Ascending aorta (tissue), 2 donors: ENCODE data around the gene PTPN23. TPM values are rescaled to one million over a fixed set of nuclear protein-coding genes. Genes with fewer than 3 reads are reported as not detected.

Experiments used
- DNase-seq, 2 donors: peaks; one replicate each; pipeline ENCODE4 v3.0.0-alpha.2; 2019; ENCODE audit warnings: low spot score in 2 of 2
- H3K27ac ChIP-seq, 2 donors: fragments of 200-600 bp; sonication (generic); one replicate each; pipeline ENCODE4 v1.5.1; 2016 to 2017; ENCODE audit warnings: mild to moderate bottlenecking in 1 of 2
- H3K27me3 ChIP-seq: fragments of 200-600 bp; sonication (generic); one replicate; pipeline ENCODE4 v1.5.1; 2017
- H3K36me3 ChIP-seq, 2 donors: fragments of 200-600 bp; sonication (generic); one replicate each; pipeline ENCODE4 v1.5.1; 2016
- H3K4me1 ChIP-seq, 2 donors: fragments of 200-600 bp; sonication (generic); one replicate each; pipeline ENCODE4 v1.5.1; 2016 to 2017; ENCODE audit warnings: mild to moderate bottlenecking in 1 of 2
- H3K4me3 ChIP-seq, 2 donors: fragments of 200-600 bp; sonication (generic); one replicate each; pipeline ENCODE4 v1.5.1; 2016 to 2017; ENCODE audit warnings: mild to moderate bottlenecking in 1 of 2
- H3K9me3 ChIP-seq, 2 donors: fragments of 200-600 bp; sonication (generic); one replicate each; pipeline ENCODE4 v1.5.1; 2016
- intact Hi-C: fragments of 100-400 bp; cut with DNase I; formaldehyde crosslinking; loops from one replicate; pipeline ENCODE4 v1.15.1; 2023
- total RNA-seq: library from RNA; depleted of rRNA; stranded (reverse); fragments of >200 nt; gene quantifications from one replicate; pipeline ENCODE4 v1.1.0, GENCODE V29; 2016
- TF ChIP-seq, protein P1 (sequence below), 3 experiments: fragments of 200-600 bp in 2 of 3; fragments of 450-650 bp in 1 of 3; sonication (generic) in 2 of 3; IDR thresholded peaks; one replicate each; pipeline ENCODE4 v1.5.1; 2016 to 2019; ENCODE audit warnings: antibody characterized with exemption in 3 of 3, mild to moderate bottlenecking in 1 of 3, moderate library complexity in 1 of 3

The PTPN23 gene
- total RNA-seq, 1 donor from 2014 or later = 35.2 TPM

DNA sequence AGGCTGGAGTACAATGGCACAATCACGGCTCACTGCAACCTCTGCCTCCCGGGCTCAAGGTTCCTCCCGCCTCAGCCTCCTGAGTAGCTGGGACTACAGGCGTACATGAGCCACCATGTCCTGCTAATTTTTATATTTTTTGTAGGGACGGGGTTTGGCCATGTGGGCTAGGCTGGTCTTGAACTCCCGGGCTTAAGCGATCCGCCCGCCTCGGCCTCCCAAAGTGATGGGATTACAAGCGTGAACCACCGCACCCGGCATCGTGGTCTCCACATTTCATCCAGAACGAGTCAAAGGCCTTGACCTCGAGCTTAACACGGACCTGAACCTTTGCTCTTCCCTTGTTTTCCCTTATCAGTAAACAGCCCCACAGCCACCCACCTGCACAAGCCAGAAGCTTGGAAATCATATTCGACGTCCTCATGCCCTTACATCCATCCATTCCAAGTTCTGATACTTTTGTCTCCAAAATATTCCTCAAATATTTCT lies 1.4 kb upstream of the PTPN23 start:
- Histone ChIP-seq H3K27ac (no peak overlapping the region), H3K4me3 (peak overlapping the region; percentile 79 to 93), H3K4me1 (peaks cover 3 to 26% of the 10 kb centered on the region in 2 donors), H3K36me3 (no peaks in the 10 kb centered on the region), H3K9me3 (no peaks in the 10 kb centered on the region), H3K27me3 (no peaks in the 10 kb centered on the region)
- intact Hi-C loops = no loop called here
- DNase-seq = no peak
- TF ChIP-seq, protein P1, sequence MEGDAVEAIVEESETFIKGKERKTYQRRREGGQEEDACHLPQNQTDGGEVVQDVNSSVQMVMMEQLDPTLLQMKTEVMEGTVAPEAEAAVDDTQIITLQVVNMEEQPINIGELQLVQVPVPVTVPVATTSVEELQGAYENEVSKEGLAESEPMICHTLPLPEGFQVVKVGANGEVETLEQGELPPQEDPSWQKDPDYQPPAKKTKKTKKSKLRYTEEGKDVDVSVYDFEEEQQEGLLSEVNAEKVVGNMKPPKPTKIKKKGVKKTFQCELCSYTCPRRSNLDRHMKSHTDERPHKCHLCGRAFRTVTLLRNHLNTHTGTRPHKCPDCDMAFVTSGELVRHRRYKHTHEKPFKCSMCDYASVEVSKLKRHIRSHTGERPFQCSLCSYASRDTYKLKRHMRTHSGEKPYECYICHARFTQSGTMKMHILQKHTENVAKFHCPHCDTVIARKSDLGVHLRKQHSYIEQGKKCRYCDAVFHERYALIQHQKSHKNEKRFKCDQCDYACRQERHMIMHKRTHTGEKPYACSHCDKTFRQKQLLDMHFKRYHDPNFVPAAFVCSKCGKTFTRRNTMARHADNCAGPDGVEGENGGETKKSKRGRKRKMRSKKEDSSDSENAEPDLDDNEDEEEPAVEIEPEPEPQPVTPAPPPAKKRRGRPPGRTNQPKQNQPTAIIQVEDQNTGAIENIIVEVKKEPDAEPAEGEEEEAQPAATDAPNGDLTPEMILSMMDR (IDR thresholded peaks at IDR 0.05) = no peak

DNA sequence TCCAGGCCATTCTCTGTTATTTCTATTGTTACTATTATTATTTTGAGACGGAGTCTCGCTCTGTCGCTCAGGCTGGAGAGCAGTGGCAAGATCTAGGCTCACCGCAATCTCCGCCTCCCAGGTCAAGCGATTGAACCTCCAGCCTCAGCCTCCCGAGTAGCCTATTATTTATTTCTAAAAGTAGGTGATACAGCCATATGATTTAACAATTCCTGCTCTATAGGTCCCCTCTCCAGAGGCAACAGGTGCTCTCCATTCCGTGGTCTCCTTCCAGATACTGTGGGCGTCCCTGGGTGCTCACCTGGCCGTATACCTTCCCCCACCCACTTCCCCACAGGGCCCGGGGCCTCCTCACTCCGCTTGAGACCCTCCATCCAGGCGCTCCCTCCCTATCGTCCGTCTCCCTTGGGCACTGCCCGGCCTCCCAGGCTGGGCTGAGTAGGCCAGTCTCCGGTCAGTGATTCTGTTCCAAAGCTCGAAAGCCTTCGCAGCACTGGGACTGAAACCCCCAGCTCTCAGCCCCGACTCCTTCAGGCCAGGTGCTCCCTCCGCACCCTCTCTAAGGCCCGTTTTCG lies 708 bp upstream of the PTPN23 start:
- Histone ChIP-seq H3K4me3 (peak overlapping the region; percentile 79 to 93), H3K27ac (peak overlapping the region; percentile 95 to 97), H3K9me3 (no peaks in the 10 kb centered on the region), H3K4me1 (peaks cover 3 to 26% of the 10 kb centered on the region in 2 donors), H3K27me3 (no peaks in the 10 kb centered on the region), H3K36me3 (no peaks in the 10 kb centered on the region)
- DNase-seq = no peak
- intact Hi-C loops = loop anchor here (2.0 to 5.0 kb wide), 4 partner anchors 97 to 402 kb away; partner anchors contain the start of genes KIF9, KLHL18, SCAP and SETD2
- TF ChIP-seq, protein P1 (IDR thresholded peaks at IDR 0.05) = no peak

DNA sequence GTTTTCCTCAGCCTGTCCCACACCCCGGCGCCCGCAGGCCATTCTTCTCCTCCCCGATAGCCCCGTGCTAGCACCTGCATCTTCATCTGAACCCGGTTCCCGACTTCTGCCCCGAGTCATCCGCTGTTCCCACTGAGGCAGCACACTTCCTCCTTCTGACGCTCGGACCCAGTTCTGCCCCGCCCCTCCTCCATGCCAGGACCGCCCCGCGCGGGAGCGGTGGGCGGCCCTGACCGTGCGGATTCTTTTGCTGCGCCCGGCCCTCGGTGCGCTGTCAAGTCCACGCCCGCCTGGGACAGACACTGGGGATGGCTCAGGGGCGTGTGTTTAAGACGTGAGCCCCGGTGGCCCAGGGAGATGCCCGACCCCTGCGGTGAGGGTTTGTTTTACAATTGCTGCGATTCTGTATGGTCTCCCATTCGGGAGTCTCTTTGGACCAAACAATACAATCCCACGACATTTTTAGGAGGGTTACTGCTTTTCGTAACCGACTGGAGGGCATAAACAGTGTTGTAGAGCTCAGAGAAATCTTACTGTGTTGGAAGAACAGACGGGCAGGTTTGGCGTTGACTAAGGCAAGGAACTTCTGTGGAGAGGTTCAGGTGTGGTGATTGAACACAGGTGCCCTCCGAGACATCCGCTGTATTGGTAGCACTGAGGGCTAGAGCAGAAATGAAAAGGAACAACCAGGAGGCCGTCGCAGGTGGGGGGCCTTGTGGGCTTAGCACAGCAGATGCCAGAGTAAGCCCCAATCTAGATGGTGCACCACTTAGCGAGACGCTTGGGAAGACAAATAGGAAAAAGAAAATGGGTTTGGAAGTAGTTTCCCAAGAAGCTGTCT lies 716 bp downstream of the PTPN23 start:
- intact Hi-C loops = loop anchor here (2.0 to 5.0 kb wide), 4 partner anchors 96 to 401 kb away; partner anchors contain the start of genes KIF9, KLHL18, SCAP and SETD2
- no peaks in the 10 kb centered on the region for H3K9me3 ChIP-seq
- DNase-seq = peak; percentile 63 to 93
- H3K4me3 ChIP-seq = peak overlapping the region; percentile 79 to 93
- peak overlapping the region; percentile 95 to 97 for H3K27ac ChIP-seq
- peaks cover 3 to 26% of the 10 kb centered on the region in 2 donors for H3K4me1 ChIP-seq
- no peaks in the 10 kb centered on the region for H3K27me3 ChIP-seq
- TF ChIP-seq, protein P1 (IDR thresholded peaks at IDR 0.05) = no peak
- H3K36me3 ChIP-seq = no peaks in the 10 kb centered on the region

DNA sequence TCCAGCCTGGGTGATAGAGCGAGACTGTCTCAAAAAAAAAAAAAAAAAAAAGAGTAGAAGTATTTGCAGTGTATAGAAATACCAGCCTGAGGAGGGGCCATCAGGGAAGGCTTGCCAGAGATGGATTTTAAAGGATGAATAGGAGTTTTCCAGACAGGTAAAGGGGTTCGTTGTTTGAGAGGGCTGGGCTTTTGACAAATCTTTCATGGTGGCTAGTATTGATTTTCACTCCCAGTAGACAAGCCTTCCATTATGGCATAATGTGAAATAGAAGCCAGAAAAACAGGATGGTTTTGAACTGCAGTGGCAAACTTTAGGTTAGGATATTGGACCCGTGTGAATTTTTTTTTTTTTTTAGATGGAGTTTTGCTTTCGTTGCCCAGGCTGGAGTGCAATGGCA lies 3.6 kb downstream of the PTPN23 start:
- Histone ChIP-seq H3K9me3 (no peaks in the 10 kb centered on the region), H3K4me3 (no peak overlapping the region), H3K4me1 (peaks cover 3 to 22% of the 10 kb centered on the region in 2 donors), H3K36me3 (peaks cover 4 to 7% of the 10 kb centered on the region in 2 donors), H3K27ac (no peak overlapping the region), H3K27me3 (no peaks in the 10 kb centered on the region)
- intact Hi-C loops = loop anchor here (5.0 kb wide), 2 partner anchors 93 to 398 kb away; partner anchors contain the start of genes SCAP and SMARCC1
- TF ChIP-seq, protein P1 (IDR thresholded peaks at IDR 0.05) = no peak
- DNase-seq = no peak

DNA sequence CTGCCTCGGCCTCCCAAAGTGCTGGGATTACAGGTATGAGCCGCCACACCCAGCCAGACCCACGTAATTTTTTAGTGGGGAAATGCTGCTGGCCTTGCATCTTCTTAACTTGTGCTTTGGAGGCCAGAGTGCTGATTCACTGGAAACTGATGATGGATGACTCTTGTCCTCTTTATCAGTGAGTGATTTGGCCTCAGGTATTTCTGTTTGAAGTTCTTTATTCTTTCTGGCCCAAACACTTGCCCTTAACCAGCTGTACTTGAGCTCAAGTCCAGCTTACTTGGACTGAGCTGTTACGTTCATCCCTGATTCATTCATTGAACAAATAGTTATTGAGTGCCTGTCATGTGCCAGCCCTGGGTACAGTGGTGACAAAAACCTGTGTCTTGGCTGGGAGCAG lies 4.2 kb downstream of the PTPN23 start:
- Histone ChIP-seq H3K36me3 (peaks cover 4 to 7% of the 10 kb centered on the region in 2 donors), H3K9me3 (no peaks in the 10 kb centered on the region), H3K4me1 (peaks cover 3 to 18% of the 10 kb centered on the region in 2 donors), H3K27ac (no peak overlapping the region), H3K27me3 (no peaks in the 10 kb centered on the region), H3K4me3 (no peak overlapping the region)
- intact Hi-C loops = no loop called here
- DNase-seq = no peak
- TF ChIP-seq, protein P1 (IDR thresholded peaks at IDR 0.05) = no peak
